K562 (cell line): Measurements from ENCODE around the gene MYO7A. TPM values are rescaled to one million over a fixed set of nuclear protein-coding genes. Genes with fewer than 3 reads are reported as not detected.

Experiments used
- ATAC-seq: fragments of 200-7000 bp; cut with Tn5 transposase; 3 replicates; pipeline ENCODE4 v1.9.1; 2020; ENCODE audit warnings: moderate library complexity
- BruUV-seq: library from RNA; stranded (reverse); fragments of 400-500 nt; replicated peaks from 2 replicates; lab custom pipeline; 2021; lab: Mats Ljungman, UMichigan
- CTCF ChIA-PET: fragments of 300-600 bp; formaldehyde crosslinking; extraction: SDS; loops from one replicate; lab custom pipeline; 2021; ENCODE audit warnings: low intra/inter-chr PET ratio; lab: Yijun Ruan, JAX
- POLR2A ChIA-PET: fragments of 300-600, 350-650 bp; sonication (Branson Sonifier 250); formaldehyde crosslinking; extraction: SDS; loops from one replicate; lab custom pipeline; 2021; ENCODE audit warnings: antibody characterized with exemption, inconsistent platforms; lab: Yijun Ruan, JAX
- DNase-seq, 4 experiments: peaks; one replicate each; pipeline versions ENCODE4 v3.0.0 to v3.0.0-alpha.2; 2011 to 2018; ENCODE audit warnings: low spot score in 3 of 4, mixed read lengths in 3 of 4; ENCODE audit errors: extremely low read depth in 1 of 4
- FAIRE-seq: peaks from 2 replicates; lab custom pipeline; 2011; peaks lifted over from hg19 to GRCh38; lab: Jason Lieb, UNC
- H2AFZ ChIP-seq: 2 replicates; pipeline ENCODE4 v1.6.0; 2011; ENCODE audit warnings: low read depth, low read length, control low read depth, inconsistent platforms
- H3K27ac ChIP-seq: fragments of 200-600 bp; 3 replicates; pipeline ENCODE4 v1.8.0; 2011; ENCODE audit warnings: low read depth, mild to moderate bottlenecking, control low read depth, inconsistent platforms, low read length, moderate library complexity, mixed read lengths; ENCODE audit errors: extremely low read depth
- H3K27me3 ChIP-seq, 2 experiments: fragments of 300-600 bp in 1 of 2; 2 replicates in 1 of 2; 3 replicates in 1 of 2; pipeline versions ENCODE4 v1.6.0 to v1.8.0; 2011; ENCODE audit warnings: inconsistent platforms in 2 of 2, low read length in 2 of 2, mild to moderate bottlenecking in 1 of 2, mixed read lengths in 1 of 2, moderate library complexity in 1 of 2; ENCODE audit not compliant: control insufficient read depth in 2 of 2, insufficient read depth in 2 of 2
- H3K36me3 ChIP-seq: fragments of 300-600 bp; 3 replicates; pipeline ENCODE4 v1.8.0; 2011; ENCODE audit warnings: mild to moderate bottlenecking, low read length, inconsistent platforms; ENCODE audit not compliant: control insufficient read depth, insufficient read depth
- H3K4me1 ChIP-seq, 2 experiments: fragments of 200-600 bp in 1 of 2; replicated peaks in 1 of 2; 2 replicates in 1 of 2; 3 replicates in 1 of 2; pipeline versions ENCODE4 v1.5.1 to v1.8.0; 2011; ENCODE audit warnings: inconsistent platforms in 2 of 2, low read length in 2 of 2, mild to moderate bottlenecking in 1 of 2, mixed read lengths in 1 of 2, moderate library complexity in 1 of 2; ENCODE audit not compliant: control insufficient read depth in 2 of 2, insufficient read depth in 2 of 2
- H3K4me2 ChIP-seq: 2 replicates; pipeline ENCODE4 v1.6.1; 2011; ENCODE audit warnings: low read length, control low read depth, inconsistent platforms, mixed read lengths; ENCODE audit not compliant: insufficient read depth
- H3K4me3 ChIP-seq: fragments of 200-600 bp; sonication (generic), shearing (Covaris generic); 2 replicates; pipeline ENCODE4 v1.5.1; 2016; ENCODE audit warnings: control low read depth, inconsistent platforms
- H3K79me2 ChIP-seq: fragments of 200-600 bp; 3 replicates; pipeline ENCODE4 v1.8.0; 2011; ENCODE audit warnings: low read length, inconsistent platforms; ENCODE audit not compliant: control insufficient read depth, insufficient read depth
- H3K9ac ChIP-seq, 2 experiments: 2 replicates each; pipeline versions ENCODE4 v1.6.0 to v1.6.1; 2011; ENCODE audit warnings: low read depth in 2 of 2, low read length in 2 of 2, control low read depth in 1 of 2, inconsistent platforms in 1 of 2, mild to moderate bottlenecking in 1 of 2, mixed read lengths in 1 of 2; ENCODE audit not compliant: insufficient read depth in 1 of 2
- H3K9me1 ChIP-seq: one replicate; pipeline ENCODE4 v1.6.0; 2011; ENCODE audit warnings: inconsistent platforms, mild to moderate bottlenecking, low read length, moderate library complexity; ENCODE audit not compliant: control insufficient read depth, insufficient read depth
- H3K9me3 ChIP-seq: replicated peaks from 2 replicates; pipeline ENCODE4 v1.5.1; 2011; ENCODE audit warnings: low read depth, low read length, inconsistent platforms; ENCODE audit not compliant: control insufficient read depth, insufficient read depth
- H4K20me1 ChIP-seq: replicated peaks from 2 replicates; pipeline ENCODE4 v1.6.1; 2011; ENCODE audit warnings: low read length, inconsistent platforms, mixed read lengths; ENCODE audit not compliant: control insufficient read depth, insufficient read depth
- CHD4 ChIP-seq: fragments of 200-600 bp; sonication (generic); IDR thresholded peaks from 3 replicates; pipeline ENCODE4 v1.6.1; 2012; ENCODE audit warnings: low read depth, mild to moderate bottlenecking, mixed read lengths, low read length, inconsistent platforms; ENCODE audit not compliant: insufficient read depth, insufficient replicate concordance, poor library complexity, severe bottlenecking
- ETS2 ChIP-seq: IDR thresholded peaks from 2 replicates; pipeline ENCODE4 v1.6.1; 2016; ENCODE audit warnings: borderline replicate concordance, missing genetic modification characterization, mild to moderate bottlenecking, moderate library complexity, missing compliant biosample characterization; ENCODE audit not compliant: poor library complexity, severe bottlenecking
- MYBL2 ChIP-seq, 2 experiments: fragments of 450-650 bp in 1 of 2; sonication (generic) in 1 of 2; formaldehyde crosslinking in 1 of 2; IDR thresholded peaks; 2 replicates each; pipeline versions ENCODE4 v1.6.1 to v1.8.1; 2017 to 2022; ENCODE audit warnings: borderline replicate concordance in 1 of 2, inconsistent platforms in 1 of 2, low read depth in 1 of 2, mild to moderate bottlenecking in 1 of 2, missing genetic modification reagents in 1 of 2, moderate library complexity in 1 of 2
- NFXL1 ChIP-seq: fragments of 450-650 bp; formaldehyde crosslinking; IDR thresholded peaks from 2 replicates; pipeline ENCODE4 v1.4.0; 2021; ENCODE audit warnings: mild to moderate bottlenecking
- POLR3A ChIP-seq: IDR thresholded peaks from 2 replicates; pipeline ENCODE4 v1.6.1; 2011; ENCODE audit warnings: borderline replicate concordance, mild to moderate bottlenecking, moderate library complexity; ENCODE audit not compliant: insufficient read length, insufficient read depth; ENCODE audit errors: extremely low read depth
- SAFB ChIP-seq: fragments of 200-400 bp; formaldehyde crosslinking; IDR thresholded peaks from 2 replicates; pipeline ENCODE4 v1.6.1; 2017; ENCODE audit warnings: low read depth, low read length, borderline replicate concordance
- SETDB1 ChIP-seq: IDR thresholded peaks from one replicate; pipeline ENCODE4 v1.6.1; 2012; ENCODE audit warnings: low read length, control low read depth, inconsistent platforms
- TBP ChIP-seq: optimal IDR thresholded peaks from 2 replicates; pipeline ENCODE3; 2011; ENCODE audit warnings: low read depth, low read length, improper control_type of control experiment
- ZBTB34 ChIP-seq: fragments of 250-450 bp; sonication (Bioruptor Pico); IDR thresholded peaks from 2 replicates; pipeline ENCODE4 v1.8.0; 2021; ENCODE audit warnings: mild to moderate bottlenecking, moderate library complexity
- ZBTB9 ChIP-seq: fragments of 450-650 bp; formaldehyde crosslinking; IDR thresholded peaks from 2 replicates; pipeline ENCODE4 v1.4.0; 2020; ENCODE audit warnings: mild to moderate bottlenecking, moderate library complexity
- ZNF384 ChIP-seq: IDR thresholded peaks from 2 replicates; pipeline ENCODE4 v1.6.1; 2012; ENCODE audit warnings: low read depth, low read length, improper control_type of control experiment
- ZNF584 ChIP-seq: fragments of 200-800 bp; sonication (Bioruptor generic); IDR thresholded peaks from 2 replicates; pipeline ENCODE4 v1.6.1; 2016; ENCODE audit warnings: low read depth, mild to moderate bottlenecking, missing genetic modification characterization, missing compliant biosample characterization
- WGBS: fragments of 100-300 bp; shearing (Covaris generic); methylation state at CpG from one replicate; pipeline ENCODE4 v1.1.6; 2016; ENCODE audit warnings: low coverage, mixed read lengths; ENCODE audit not compliant: insufficient coverage; ENCODE audit errors: missing lambda C conversion rate; 5-methylcytosine and 5-hydroxymethylcytosine counted together
- in situ Hi-C: fragments of 300-500 bp; cut with MboI; formaldehyde crosslinking; loops from 4 replicates; pipeline ENCODE4 v1.15.0; 2018; ENCODE audit warnings: inconsistent platforms, mixed read lengths
- intact Hi-C: fragments of 100-400 bp; cut with micrococcal nuclease; formaldehyde crosslinking; loops from 2 replicates; pipeline ENCODE4 v1.14.2; 2022
- polyA plus RNA-seq, 8 experiments: library from polyadenylated mRNA; depleted of rRNA in 4 of 8; stranded (reverse) in 5 of 8; unstranded in 3 of 8; fragments of >200 nt; fragmentation: Nextera tagmentation in 2 of 8; fragmentation: Illumina TruSeq in 1 of 8; extraction: Ambion mirVana in 2 of 8; extraction: Trizol in 1 of 8; gene quantifications; 2 replicates each; pipeline versions ENCODE4 v1.2.1 to v1.2.3, GENCODE V29; 2011 to 2014; ENCODE audit warnings: inconsistent platforms in 1 of 8, missing spikeins in 1 of 8
- total RNA-seq, 7 experiments: library from RNA; depleted of rRNA in 6 of 7; stranded (reverse); fragments of >200 nt in 6 of 7; fragmentation: Illumina TruSeq in 2 of 7; extraction: Trizol in 2 of 7; gene quantifications; 2 replicates each; pipeline versions ENCODE4 v1.2.1 to v1.2.3, GENCODE V29; 2011 to 2021; ENCODE audit warnings: low replicate concordance in 1 of 7
- TF ChIP-seq, protein P1 (sequence below): fragments of 450-650 bp; IDR thresholded peaks from 2 replicates; pipeline ENCODE4 v1.6.1; 2018; ENCODE audit not compliant: partially characterized antibody

The MYO7A gene
- total and polyA plus RNA-seq, 9 of the 15 experiments (the other 6 are each of a cell fraction or from before 2014, with no cell fraction given): 0.01 to 0.11 (median 0.07) TPM; not detected in 1

DNA sequence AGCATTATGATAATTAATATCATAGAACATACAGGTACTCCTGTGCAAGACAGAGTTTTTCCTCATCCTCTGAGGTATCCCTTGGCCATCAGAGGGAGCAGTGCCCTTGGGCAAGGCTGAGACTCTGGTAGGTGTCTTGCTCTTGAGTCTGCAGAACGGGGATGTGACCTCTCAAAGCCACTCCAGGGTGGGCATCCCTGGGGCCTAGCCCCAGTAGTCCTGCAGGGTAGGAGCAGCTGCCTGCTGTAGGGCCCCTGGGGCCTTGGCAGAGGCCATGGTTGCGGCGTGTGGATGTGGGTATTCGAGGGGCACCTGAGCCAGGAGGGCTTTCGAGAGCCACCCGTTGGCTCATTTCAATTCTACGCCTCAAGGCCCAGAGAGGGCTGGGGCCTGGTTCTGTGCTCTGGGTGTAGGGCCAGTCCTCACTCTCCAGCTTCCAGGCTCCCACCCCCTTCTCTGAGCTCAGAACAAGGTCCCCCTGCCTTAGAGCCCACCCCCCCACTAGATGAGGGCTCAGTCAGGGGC is 33.1 kb upstream of the MYO7A start:
- intact Hi-C loops (loop anchor here (5.0 kb wide), 1 partner anchor 363 kb away; no protein-coding TSS in a partner anchor), in situ Hi-C loops (loop anchor here (5.0 kb wide), 1 partner anchor 48 kb away; no protein-coding TSS in a partner anchor)
- no TSS peak for BruUV-seq
- Histone ChIP-seq H3K27me3 (peaks cover 0 to 25% of the 10 kb centered on the region in 2 experiments; a peak in 3 of 5 replicates), H3K4me1 (peaks cover 0 to 13% of the 10 kb centered on the region in 2 experiments; a peak in 2 of 5 replicates), H3K4me3 (no peak overlapping the region), H3K9me1 (no peaks in the 10 kb centered on the region), H3K9ac (no peak overlapping the region; a peak in 1 of 4 replicates), H3K9me3 (no peaks in the 10 kb centered on the region), H3K4me2 (no peak overlapping the region), H4K20me1 (peaks cover 7% of the 10 kb centered on the region; the same call in 1 of the 2 replicates), H3K36me3 (no peaks in the 10 kb centered on the region), H2AFZ (no peak overlapping the region), H3K27ac (no peak overlapping the region), H3K79me2 (no peaks in the 10 kb centered on the region)
- ChIA-PET POLR2A (interaction anchor here (0.5 to 0.7 kb wide), 2 partner anchors 42 to 139 kb away, joined by 3 to 4 read pairs; no protein-coding TSS in a partner anchor), CTCF (no interaction called here)
- ATAC-seq: no peak
- DNase-seq: no peak
- no peak for FAIRE-seq
- TF ChIP-seq TBP (no peak), NFXL1 (no peak), ZBTB34 (CRISPR knock-in tag) (no peak), ZNF584 (CRISPR knock-in tag) (no peak), MYBL2 (IDR thresholded peaks at IDR 0.05; ENCODE audit: low read depth) (no peak), MYBL2 (CRISPR knock-in tag; IDR thresholded peaks at IDR 0.05; ENCODE audit: borderline replicate concordance) (no peak), SAFB (no peak), CHD4 (no peak), ETS2 (tag) (no peak), ZBTB9 (no peak), ZNF384 (no peak), SETDB1 (no peak), POLR3A (no peak)
- TF ChIP-seq, protein P1, sequence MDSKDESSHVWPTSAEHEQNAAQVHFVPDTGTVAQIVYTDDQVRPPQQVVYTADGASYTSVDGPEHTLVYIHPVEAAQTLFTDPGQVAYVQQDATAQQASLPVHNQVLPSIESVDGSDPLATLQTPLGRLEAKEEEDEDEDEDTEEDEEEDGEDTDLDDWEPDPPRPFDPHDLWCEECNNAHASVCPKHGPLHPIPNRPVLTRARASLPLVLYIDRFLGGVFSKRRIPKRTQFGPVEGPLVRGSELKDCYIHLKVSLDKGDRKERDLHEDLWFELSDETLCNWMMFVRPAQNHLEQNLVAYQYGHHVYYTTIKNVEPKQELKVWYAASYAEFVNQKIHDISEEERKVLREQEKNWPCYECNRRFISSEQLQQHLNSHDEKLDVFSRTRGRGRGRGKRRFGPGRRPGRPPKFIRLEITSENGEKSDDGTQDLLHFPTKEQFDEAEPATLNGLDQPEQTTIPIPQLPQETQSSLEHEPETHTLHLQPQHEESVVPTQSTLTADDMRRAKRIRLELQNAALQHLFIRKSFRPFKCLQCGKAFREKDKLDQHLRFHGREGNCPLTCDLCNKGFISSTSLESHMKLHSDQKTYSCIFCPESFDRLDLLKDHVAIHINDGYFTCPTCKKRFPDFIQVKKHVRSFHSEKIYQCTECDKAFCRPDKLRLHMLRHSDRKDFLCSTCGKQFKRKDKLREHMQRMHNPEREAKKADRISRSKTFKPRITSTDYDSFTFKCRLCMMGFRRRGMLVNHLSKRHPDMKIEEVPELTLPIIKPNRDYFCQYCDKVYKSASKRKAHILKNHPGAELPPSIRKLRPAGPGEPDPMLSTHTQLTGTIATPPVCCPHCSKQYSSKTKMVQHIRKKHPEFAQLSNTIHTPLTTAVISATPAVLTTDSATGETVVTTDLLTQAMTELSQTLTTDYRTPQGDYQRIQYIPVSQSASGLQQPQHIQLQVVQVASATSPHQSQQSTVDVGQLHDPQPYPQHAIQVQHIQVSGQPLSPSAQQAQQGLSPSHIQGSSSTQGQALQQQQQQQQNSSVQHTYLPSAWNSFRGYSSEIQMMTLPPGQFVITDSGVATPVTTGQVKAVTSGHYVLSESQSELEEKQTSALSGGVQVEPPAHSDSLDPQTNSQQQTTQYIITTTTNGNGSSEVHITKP: no peak
- 24% methylated on average over 7 of the region's 7 CpGs for WGBS
